Measurements from ENCODE around the gene COL6A1.
"Not testable (repeated sequence)": the region's sequence is repeated elsewhere in the genome, so short reads cannot be mapped to it uniquely, and the experiment has no call there.

COL6A1 gene

DNA sequence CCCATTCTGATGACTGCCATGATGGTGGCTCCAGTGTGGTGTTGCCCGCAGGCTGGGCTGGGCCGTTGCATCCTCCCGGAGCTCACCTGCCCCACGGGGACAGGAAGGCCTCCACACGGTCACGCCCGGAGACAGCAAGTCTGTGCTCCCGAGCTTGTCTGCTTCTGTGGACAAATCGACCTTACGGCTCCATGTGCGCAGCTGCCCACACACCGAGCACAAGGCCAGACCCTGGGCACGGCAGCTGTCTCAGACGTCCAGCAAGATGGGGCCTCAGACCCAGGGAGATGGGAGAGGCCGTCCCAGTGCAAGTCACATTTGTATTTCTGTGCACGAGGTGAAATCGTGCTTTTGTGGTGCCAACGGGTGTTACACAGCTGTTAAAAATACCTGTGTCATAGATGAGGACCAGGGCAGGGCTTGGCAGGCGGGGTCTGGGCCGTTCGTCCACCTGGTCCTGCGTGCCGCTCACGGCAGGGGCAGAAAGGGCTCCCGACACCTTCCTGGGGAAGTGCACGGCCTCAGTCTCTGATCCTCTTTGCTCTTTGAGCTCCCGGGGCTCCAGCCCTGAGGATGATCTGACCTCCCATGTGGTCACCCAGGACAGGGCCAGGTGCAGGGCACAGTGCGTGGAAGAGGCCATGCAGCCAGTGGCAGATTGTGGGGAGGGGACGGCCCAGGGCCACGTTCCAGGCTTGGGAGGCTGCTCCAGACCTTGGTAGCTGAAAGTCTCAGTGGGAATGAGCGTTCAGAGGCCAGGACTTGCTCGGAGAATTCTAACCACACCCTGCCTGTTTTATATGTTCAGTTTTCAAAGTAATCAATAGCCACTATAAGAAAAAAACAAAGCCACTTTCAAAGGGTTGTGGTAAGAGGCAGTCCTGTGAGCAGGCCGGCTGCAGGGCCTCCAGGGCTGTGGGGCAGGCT is 13.5 kb downstream of the COL6A1 start:
- no peak for DNase-seq

DNA sequence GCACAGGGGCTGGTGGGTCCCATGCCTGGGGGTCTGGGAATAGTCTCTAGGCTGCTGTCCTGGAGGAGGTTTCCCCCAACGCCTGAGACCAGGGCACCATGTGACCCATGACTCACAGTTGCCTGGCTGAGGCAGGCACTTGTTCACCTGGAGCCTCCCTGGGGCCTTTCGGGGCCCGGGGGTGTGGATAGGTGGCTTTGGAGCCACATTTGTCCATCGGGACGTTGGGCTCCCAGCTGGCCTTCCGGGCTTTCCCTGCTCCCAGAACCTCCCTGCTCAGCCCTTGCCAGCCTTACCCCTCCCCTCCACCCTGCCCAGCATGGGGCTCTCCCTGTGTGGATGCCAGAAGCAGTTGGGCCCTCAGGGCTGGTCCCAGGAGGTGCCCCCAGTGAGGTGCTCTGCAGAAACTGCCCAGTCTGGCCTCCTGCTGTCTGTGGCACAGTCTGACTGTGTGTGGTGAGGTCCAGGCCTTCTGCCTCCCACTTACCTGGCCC is 14.2 kb downstream of the COL6A1 start:
- no peak for DNase-seq

DNA sequence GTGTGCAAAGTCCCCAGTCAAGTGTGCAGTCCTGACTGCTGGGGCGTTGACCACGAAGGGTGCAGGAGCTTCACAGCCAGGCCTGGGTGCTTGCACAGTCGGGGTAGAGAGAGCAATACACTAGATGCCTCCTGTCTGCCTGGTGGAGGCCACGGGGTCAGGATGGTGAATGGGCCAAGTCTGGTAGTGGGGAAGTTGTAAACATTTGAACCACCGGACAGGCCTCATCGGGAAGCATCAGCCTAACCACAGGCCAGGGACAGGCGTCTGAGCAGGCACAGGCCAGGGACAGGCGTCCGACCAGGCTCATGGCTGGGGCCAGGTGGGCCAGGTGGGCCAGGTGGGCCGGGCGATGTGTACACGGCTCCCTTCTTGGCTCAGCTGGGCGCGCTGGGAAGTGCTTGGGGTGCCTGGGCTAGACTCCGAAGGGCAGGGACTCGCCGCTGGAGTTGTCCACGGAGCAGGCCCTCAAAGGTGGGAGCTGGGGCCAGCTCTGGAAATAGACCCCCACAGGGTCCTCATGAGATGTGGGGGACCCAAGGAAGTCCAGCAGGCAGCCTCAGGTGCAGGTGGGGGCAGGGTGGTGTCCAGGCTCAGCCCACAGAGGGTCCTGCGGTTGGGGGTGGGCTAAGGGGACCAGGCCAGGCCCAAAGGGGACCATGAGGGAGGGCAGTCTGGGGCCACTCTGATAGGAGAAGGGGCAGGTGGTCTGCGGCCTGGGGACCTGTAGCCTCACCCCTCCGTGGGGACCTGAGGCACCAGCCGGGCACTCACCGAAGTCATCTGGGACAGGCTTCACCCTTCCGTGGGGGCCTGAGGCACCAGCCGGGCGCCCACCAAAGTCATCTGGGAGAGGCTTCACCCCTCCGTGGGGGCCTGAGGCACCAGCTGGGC is 15.0 kb downstream of the COL6A1 start:
- no peak for DNase-seq

DNA sequence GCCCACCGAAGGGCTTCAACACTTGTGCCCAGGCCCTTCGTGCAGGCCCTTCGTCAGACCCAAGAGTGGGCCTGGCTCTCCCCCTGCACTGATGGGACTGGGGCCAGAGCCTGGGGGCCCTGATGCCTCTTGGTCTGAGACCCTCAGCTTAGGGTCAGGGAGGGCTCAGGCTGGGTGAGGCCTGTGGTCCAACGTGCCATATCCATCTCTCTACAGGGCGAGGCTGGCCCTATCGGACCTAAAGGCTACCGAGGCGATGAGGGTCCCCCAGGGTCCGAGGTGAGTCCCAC is 15.6 kb downstream of the COL6A1 start:
- DNase-seq, result no peak

DNA sequence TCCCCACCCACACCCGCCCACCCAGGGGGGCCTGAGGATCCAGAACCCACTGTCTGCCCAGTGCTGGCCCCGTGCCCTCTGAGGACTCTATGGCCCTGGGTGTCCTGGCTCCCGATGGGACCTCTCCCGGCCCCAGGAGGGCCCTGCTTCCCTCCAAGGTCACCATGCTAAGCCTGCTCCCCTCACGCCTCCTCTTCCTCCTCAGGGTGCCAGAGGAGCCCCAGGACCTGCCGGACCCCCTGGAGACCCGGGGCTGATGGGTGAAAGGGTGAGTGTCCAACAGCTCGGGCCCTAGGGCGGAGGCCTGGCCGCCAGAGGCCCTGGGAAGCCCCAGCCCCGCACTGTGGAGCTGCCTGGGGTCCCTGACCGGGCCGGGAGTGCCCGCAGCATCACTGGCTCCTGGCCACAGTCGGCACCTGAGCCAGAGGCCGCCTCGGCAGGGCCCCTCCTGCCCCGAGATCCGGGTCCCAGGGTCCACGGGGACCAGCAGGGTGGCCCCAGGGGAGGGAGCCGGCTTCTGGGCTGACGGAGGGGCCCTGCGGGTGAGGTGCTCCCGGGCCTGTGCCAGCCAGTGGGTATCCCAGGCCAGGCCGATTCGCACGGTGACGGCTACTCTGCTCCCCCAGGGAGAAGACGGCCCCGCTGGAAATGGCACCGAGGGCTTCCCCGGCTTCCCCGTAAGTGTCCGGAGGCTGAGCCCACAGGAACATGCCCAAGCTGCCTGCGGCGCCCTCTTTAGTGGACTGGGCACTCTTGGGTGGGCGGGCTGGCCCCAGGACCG is 16.1 kb downstream of the COL6A1 start:
- DNase-seq, result no peak

DNA sequence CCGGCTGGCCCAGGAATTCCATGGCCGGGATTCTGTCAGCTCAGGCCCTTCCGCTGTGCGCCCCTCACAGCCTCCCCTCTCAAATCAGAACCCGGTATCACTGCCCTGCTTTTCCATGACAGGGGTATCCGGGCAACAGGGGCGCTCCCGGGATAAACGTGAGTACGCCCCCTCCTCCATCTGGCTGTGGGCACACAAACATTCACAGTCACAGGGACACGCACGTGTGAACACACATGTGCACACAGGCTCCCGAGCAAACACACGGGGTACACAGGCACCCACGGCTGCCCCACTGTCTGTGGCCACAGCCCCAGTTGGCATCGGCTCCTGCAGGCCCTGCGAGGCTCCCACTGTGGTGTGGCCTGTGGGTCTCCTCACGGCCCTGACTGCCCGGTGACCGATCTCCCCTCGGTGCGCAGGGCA is 16.7 kb downstream of the COL6A1 start:
- no peak for DNase-seq

DNA sequence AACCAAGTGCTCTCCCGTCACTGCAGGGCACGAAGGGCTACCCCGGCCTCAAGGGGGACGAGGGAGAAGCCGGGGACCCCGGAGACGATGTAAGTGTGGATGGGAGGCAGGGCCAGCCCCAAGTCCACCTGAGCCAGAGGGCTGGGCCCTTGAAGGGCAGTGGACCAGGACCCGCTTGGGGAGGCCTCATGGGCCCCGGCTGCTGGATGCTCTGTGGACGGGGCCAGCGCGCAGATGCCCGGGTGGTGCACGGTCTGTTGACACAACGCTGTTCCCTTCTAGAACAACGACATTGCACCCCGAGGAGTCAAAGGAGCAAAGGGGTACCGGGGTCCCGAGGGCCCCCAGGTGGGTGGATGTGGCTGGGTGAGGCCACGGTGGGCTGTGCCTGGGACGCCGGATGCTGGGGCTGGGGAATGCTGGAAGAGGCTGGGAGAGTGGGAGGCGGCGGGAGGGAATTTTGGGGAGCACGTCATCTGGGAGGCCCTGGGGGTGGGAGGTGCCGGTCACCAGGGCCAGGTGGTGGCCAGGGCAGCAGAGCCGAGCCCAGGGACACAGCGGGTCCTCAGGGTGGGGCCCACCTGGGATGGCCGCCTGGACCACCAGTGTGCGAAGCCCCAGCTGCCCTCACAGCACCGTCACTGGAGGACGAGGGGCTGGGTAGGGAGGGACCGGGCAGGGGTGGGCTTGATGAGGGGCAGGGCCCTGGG is 17.5 kb downstream of the COL6A1 start:
- DNase-seq, result no peak

DNA sequence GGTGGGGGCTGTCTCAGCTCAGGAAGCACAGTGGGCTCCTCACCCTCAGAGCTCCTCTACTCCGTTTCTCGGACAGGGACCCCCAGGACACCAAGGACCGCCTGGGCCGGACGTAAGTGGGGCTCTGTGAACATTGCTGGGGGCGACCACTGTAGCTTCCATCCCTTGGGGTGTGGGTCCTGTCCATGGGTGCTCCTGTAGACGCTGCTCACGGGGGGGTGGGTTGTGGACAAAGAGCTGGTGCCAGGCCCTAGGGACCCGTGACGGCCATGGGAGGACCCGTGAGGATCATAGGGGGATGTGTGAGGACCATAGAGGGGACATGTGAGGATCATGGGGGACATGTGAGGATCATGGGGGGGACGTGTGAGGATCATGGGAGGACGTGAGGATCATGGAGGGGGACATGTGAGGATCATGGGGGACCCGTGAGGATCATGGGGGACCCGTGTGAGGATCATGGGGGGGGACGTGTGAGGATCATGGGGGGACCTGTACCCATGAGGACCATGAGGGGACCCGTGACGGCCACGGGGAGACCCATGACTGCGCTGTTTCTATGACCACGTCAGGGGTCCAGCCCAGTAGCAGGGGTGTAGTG is 18.1 kb downstream of the COL6A1 start:
- DNase-seq, result no peak

DNA sequence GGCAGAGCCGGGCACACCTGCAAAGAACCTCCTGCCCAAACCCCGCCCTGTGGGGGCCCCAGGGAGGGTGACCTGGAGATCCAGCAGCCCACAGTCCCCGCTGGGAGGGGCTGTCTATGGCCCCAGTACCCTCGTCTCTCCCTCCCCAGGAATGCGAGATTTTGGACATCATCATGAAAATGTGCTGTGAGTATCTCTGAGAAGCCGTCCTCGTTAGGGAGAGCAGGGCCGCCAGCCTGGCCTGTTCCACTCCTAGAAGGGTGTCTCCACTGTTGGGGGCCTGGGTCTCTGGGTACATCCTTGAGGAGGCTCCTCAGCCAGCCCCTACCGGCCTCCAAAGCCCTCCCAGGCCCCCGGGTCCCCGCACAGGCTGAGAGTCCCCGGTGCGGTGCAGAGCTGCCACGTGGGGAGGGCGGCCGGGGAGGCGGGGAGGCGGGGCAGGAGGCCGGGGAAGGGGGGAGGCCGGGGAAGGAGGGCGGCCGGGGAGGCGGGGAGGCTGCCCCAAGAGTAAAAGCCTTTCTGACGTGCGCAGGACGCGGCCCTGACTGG is 18.7 kb downstream of the COL6A1 start:
- no peak for DNase-seq

DNA sequence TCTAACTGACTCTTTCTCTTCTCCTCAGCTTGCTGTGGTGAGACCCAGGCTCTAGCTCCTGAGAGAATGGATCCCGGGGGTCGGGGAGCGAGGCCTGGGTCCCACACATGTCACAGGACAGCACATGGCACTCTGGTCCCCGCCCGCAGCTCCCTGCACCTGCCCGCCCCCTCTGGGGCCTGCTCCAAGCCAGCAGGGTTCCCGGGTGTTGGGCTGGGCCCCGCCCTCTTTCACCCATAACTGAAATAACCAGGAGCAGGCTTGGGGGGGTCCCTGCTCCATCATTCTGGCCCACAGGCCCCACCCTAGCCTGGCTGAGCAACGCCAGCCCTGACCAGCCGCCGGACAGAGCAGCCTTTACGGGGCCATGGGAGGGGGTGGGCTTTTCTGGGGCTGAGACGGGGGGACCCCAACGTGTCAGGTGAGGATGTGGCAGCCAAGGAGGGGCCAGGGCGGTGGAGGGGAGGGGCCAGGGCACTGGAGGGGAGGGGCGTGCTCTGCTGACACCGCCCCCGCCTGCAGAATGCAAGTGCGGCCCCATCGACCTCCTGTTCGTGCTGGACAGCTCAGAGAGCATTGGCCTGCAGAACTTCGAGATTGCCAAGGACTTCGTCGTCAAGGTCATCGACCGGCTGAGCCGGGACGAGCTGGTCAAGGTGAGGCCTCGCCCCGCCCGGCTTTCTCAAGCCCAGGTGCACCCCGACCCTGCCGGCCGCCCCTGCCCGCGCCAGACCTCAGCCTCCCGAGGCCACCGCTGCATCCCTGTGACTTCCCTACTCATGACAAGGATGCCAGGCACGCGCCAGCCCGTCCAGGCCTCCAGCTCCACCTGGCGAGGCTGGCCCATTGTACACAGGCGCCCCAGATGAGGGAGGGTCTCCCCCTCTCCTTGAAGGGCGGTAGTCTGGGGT is 19.4 kb downstream of the COL6A1 start:
- no peak for DNase-seq

DNA sequence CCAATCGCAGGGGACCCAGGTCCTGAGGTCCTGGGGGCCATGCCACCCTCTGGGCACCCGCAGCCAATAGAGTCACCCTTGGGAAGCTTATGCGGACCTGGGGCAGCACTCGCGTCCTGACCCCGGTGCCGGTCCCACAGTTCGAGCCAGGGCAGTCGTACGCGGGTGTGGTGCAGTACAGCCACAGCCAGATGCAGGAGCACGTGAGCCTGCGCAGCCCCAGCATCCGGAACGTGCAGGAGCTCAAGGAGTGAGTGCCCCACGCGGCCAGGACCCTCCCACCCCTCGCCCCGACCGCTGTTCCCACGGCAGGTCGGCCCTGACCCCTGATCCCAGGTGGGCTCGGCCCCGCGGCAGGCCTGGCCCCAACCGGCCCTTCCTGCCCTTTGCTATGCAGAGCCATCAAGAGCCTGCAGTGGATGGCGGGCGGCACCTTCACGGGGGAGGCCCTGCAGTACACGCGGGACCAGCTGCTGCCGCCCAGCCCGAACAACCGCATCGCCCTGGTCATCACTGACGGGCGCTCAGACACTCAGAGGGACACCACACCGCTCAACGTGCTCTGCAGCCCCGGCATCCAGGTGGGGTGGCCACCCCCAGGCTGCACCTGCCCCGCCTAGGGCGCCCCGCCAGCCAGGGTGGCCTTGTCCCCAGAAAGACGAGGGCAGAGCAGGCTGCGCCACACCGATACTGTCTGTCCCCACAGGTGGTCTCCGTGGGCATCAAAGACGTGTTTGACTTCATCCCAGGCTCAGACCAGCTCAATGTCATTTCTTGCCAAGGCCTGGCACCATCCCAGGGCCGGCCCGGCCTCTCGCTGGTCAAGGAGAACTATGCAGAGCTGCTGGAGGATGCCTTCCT is 20.5 kb downstream of the COL6A1 start:
- no peak for DNase-seq

DNA sequence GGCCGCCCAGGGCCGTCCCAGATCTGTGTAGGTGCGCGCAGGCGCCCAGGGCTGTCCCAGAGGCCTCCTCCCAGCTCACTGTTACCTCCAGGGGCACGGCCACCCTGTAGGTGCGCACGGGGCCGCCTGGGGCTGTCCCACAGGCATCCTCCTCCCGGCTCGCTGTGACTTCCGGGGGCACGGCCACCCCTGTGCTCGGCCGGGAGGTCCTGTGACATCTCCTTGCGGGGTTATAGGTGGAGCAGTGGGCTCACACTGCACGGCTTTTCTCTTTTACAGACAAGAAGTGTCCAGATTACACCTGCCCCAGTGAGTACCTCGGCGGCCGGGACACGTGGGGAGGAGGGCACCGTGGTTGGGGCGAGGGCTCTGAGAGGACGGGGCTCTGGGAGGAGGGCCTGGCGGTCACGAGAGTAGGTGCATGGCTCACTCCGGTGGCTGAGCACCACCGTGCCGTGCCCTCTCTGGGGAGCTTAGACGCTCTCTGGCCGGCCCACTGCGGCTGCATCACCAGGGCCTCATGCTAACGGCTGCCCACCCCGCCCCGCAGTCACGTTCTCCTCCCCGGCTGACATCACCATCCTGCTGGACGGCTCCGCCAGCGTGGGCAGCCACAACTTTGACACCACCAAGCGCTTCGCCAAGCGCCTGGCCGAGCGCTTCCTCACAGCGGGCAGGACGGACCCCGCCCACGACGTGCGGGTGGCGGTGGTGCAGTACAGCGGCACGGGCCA is 21.4 kb downstream of the COL6A1 start:
- no peak for DNase-seq

DNA sequence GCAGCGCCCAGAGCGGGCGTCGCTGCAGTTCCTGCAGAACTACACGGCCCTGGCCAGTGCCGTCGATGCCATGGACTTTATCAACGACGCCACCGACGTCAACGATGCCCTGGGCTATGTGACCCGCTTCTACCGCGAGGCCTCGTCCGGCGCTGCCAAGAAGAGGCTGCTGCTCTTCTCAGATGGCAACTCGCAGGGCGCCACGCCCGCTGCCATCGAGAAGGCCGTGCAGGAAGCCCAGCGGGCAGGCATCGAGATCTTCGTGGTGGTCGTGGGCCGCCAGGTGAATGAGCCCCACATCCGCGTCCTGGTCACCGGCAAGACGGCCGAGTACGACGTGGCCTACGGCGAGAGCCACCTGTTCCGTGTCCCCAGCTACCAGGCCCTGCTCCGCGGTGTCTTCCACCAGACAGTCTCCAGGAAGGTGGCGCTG is 22.0 kb downstream of the COL6A1 start:
- DNase-seq, result no peak

DNA sequence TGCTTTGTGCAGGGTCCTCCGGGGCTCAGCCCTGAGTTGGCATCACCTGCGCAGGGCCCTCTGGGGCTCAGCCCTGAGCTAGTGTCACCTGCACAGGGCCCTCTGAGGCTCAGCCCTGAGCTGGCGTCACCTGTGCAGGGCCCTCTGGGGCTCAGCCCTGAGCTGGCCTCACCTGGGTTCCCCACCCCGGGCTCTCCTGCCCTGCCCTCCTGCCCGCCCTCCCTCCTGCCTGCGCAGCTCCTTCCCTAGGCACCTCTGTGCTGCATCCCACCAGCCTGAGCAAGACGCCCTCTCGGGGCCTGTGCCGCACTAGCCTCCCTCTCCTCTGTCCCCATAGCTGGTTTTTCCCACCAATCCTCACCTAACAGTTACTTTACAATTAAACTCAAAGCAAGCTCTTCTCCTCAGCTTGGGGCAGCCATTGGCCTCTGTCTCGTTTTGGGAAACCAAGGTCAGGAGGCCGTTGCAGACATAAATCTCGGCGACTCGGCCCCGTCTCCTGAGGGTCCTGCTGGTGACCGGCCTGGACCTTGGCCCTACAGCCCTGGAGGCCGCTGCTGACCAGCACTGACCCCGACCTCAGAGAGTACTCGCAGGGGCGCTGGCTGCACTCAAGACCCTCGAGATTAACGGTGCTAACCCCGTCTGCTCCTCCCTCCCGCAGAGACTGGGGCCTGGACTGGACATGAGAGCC is 22.7 kb downstream of the COL6A1 start:
- DNase-seq, result no peak

DNA sequence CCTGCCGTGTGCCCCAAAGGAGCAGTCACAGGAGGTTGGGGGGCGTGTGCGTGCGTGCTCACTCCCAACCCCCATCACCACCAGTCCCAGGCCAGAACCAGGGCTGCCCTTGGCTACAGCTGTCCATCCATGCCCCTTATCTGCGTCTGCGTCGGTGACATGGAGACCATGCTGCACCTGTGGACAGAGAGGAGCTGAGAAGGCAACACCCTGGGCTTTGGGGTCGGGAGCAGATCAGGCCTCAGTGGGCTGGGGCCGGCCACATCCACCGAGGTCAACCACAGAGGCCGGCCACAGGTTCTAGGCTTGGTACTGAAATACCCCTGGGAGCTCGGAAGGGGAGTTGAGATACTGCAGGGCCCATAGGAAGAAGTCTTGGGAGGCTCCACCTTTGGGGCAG is 23.5 kb downstream of the COL6A1 start:
- DNase-seq, result no peak

DNA sequence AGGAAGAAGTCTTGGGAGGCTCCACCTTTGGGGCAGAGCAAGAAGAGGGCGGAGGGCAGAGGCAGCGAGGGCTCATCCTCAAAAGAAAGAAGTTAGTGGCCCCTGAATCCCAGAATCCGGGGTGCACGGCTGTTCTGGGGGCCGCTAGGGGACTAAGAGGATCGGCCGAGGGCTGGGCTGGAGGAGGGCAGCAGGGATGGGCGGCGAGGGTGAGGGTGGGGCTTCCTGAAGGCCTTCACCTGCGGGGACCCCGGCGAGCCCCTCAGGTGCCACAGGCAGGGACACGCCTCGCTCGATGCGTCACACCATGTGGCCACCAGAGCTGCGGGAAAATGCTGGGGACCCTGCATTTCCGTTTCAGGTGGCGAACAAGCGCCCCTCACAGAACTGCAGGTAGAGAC is 23.9 kb downstream of the COL6A1 start:
- DNase-seq, result no peak

DNA sequence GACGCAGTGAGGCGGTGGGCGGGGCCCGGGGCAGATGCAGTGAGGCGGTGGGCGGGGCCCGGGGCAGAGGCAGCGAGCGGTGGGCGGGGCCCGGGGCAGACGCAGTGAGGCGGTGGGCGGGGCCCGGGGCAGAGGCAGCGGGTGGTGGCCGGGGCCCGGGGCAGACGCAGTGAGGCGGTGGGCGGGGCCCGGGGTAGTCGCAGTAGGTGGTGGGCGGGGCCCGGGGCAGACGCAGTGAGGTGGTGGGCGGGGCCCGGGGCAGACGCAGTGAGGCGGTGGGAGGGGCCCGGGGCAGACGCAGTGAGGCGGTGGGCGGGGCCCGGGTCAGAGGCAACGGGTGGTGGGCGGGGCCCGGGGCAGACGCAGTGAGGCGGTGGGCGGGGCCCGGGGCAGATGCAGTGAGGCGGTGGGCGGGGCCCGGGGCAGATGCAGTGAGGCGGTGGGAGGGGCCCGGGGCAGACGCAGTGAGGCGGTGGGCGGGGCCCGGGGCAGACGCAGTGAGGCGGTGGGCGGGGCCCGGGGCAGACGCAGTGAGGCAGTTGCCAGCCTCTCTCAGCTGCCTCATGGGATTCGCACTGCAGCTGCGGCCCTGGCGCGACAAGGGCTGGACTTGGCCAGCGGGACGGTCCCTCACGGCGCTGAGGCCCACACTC is 24.4 kb downstream of the COL6A1 start:
- not testable (repeated sequence) for DNase-seq

All from NCI-H510A (cell line).